GM21528 (cell line): ENCODE data around the gene VPREB1.
"Not testable (repeated sequence)": the region's sequence is repeated elsewhere in the genome, so short reads cannot be mapped to it uniquely, and the experiment has no call there.

Experiments
- ATAC-seq: cut with Tn5 transposase; IDR thresholded peaks from one replicate; pipeline ENCODE4 v1.9.1; 2021; ENCODE audit warnings: mild to moderate bottlenecking, moderate library complexity; ENCODE audit not compliant: unreplicated experiment, low FRiP score

Gene VPREB1

GRCh38 chr22:22242488-22242887 is 2.1 kb upstream of the VPREB1 start:
- ATAC-seq: no peak

GRCh38 chr22:22243033-22243680 is 1.4 kb upstream of the VPREB1 start:
- ATAC-seq: no peak

GRCh38 chr22:22245256-22245909 is 797 bp downstream of the VPREB1 start:
- no peak for ATAC-seq

GRCh38 chr22:22245935-22246525 is 1.4 kb downstream of the VPREB1 start:
- ATAC-seq: no peak

- no peak for ATAC-seq
These were observed 2.1 kb downstream of the VPREB1 start for GRCh38 chr22:22246706-22247105.

GRCh38 chr22:22248878-22249277 is 4.3 kb downstream of the VPREB1 start:
- ATAC-seq: no peak

GRCh38 chr22:22250651-22251050 is 6.1 kb downstream of the VPREB1 start:
- ATAC-seq: not testable (repeated sequence)

- ATAC-seq: not testable (repeated sequence)
These were observed 11.5 kb downstream of the VPREB1 start for GRCh38 chr22:22256133-22256532.

- ATAC-seq: not testable (repeated sequence)
These were observed 14.2 kb downstream of the VPREB1 start for GRCh38 chr22:22258597-22259415.

- not testable (repeated sequence) for ATAC-seq
These were observed 15.6 kb downstream of the VPREB1 start for GRCh38 chr22:22260169-22260568.

GRCh38 chr22:22260586-22260985 is 16.0 kb downstream of the VPREB1 start:
- ATAC-seq: not testable (repeated sequence)

- not testable (repeated sequence) for ATAC-seq
These were observed 17.9 kb downstream of the VPREB1 start for GRCh38 chr22:22262332-22263074.

GRCh38 chr22:22263823-22264222 is 19.2 kb downstream of the VPREB1 start:
- ATAC-seq: not testable (repeated sequence)

GRCh38 chr22:22270036-22270676 is 25.6 kb downstream of the VPREB1 start:
- not testable (repeated sequence) for ATAC-seq

- ATAC-seq: not testable (repeated sequence)
These were observed 32.8 kb downstream of the VPREB1 start for GRCh38 chr22:22277423-22277822.

- ATAC-seq: not testable (repeated sequence)
These were observed 40.6 kb downstream of the VPREB1 start for GRCh38 chr22:22284962-22285756.

- ATAC-seq: not testable (repeated sequence)
These were observed 42.0 kb downstream of the VPREB1 start for GRCh38 chr22:22286390-22287105.

- ATAC-seq: not testable (repeated sequence)
These were observed 42.6 kb downstream of the VPREB1 start for GRCh38 chr22:22287106-22287626.
